Measurements from ENCODE around the gene SUCLG2. TPM values are rescaled to one million over a fixed set of nuclear protein-coding genes. Genes with fewer than 3 reads are reported as not detected.

SUCLG2 gene
- total RNA-seq, 2 experiments from 2014 or later = 28.3 to 44.7 TPM

GRCh38 chr3:67699882-67700281 is 45.5 kb upstream of the SUCLG2 start:
- intact Hi-C loops (cut with micrococcal nuclease; ENCODE audit: unreplicated experiment) = no loop called here
- BruUV-seq (replicated peaks) = no TSS peak
- no peaks in the 10 kb centered on the region for H3K9me2 ChIP-seq (ENCODE audit: insufficient read depth, low read length)
- POLR2A ChIA-PET = no interaction called here
- H2AFZ ChIP-seq (ENCODE audit: low read length) = no peak overlapping the region
- H3K79me2 ChIP-seq (ENCODE audit: insufficient read depth, low read depth, low read length) = no peaks in the 10 kb centered on the region
- no peaks in the 10 kb centered on the region for H4K20me1 ChIP-seq (ENCODE audit: insufficient read depth, low read length)
- no peak overlapping the region for H3K4me2 ChIP-seq (ENCODE audit: low read length)
- peaks cover 11% of the 10 kb centered on the region for H3K4me1 ChIP-seq (ENCODE audit: insufficient read depth, low read length, poor library complexity, severe bottlenecking)
- 0 out of 2 replicates have a peak, but pooled peaks cover under 1% of the 10 kb centered on the region for H3K9me3 ChIP-seq (ENCODE audit: low read length)
- no peak overlapping the region for H3K4me3 ChIP-seq (ENCODE audit: low read depth, low read length, poor library complexity, severe bottlenecking)
- no peaks in the 10 kb centered on the region for H3K36me3 ChIP-seq (ENCODE audit: insufficient read depth, low read length)
- TF ChIP-seq EZH2phosphoT487 (IDR thresholded peaks at IDR 0.05; ENCODE audit: borderline replicate concordance, low read depth, low read length) (no peak), CTCF (conservative IDR thresholded peaks at IDR 0.05; ENCODE audit: low read length) (no peak)
- no peak for DNase-seq (ENCODE audit: low spot score)
- H3K27ac ChIP-seq (ENCODE audit: low read depth, low read length, poor library complexity, severe bottlenecking) = no peak overlapping the region
- CTCF ChIA-PET (ENCODE audit: unreplicated experiment) = no interaction called here

GRCh38 chr3:67692621-67693020 is 38.2 kb upstream of the SUCLG2 start:
- Histone ChIP-seq H3K9me3 (ENCODE audit: low read length) (0 out of 2 replicates have a peak, but pooled peaks cover 9% of the 10 kb centered on the region), H2AFZ (ENCODE audit: low read length) (no peak overlapping the region), H3K9me2 (ENCODE audit: insufficient read depth, low read length) (no peaks in the 10 kb centered on the region), H3K27ac (ENCODE audit: low read depth, low read length, poor library complexity, severe bottlenecking) (no peak overlapping the region), H4K20me1 (ENCODE audit: insufficient read depth, low read length) (no peaks in the 10 kb centered on the region), H3K4me1 (ENCODE audit: insufficient read depth, low read length, poor library complexity, severe bottlenecking) (no peaks in the 10 kb centered on the region), H3K79me2 (ENCODE audit: insufficient read depth, low read depth, low read length) (no peaks in the 10 kb centered on the region), H3K36me3 (ENCODE audit: insufficient read depth, low read length) (no peaks in the 10 kb centered on the region; the same call in 1 of the 2 replicates), H3K4me2 (ENCODE audit: low read length) (no peak overlapping the region), H3K4me3 (ENCODE audit: low read depth, low read length, poor library complexity, severe bottlenecking) (no peak overlapping the region)
- POLR2A ChIA-PET = no interaction called here
- no peak for DNase-seq (ENCODE audit: low spot score)
- no TSS peak for BruUV-seq (replicated peaks)
- no peak for TF ChIP-seq CTCF (conservative IDR thresholded peaks at IDR 0.05; ENCODE audit: low read length)
- TF ChIP-seq EZH2phosphoT487 (IDR thresholded peaks at IDR 0.05; ENCODE audit: borderline replicate concordance, low read depth, low read length) = no peak
- CTCF ChIA-PET (ENCODE audit: unreplicated experiment) = no interaction called here
- intact Hi-C loops (cut with micrococcal nuclease; ENCODE audit: unreplicated experiment) = no loop called here

GRCh38 chr3:67691926-67692325 is 37.5 kb upstream of the SUCLG2 start:
- no TSS peak for BruUV-seq (replicated peaks)
- no peak for TF ChIP-seq CTCF (conservative IDR thresholded peaks at IDR 0.05; ENCODE audit: low read length)
- no peak for TF ChIP-seq EZH2phosphoT487 (IDR thresholded peaks at IDR 0.05; ENCODE audit: borderline replicate concordance, low read depth, low read length)
- no peak overlapping the region for H3K4me2 ChIP-seq (ENCODE audit: low read length)
- peaks cover 4% of the 10 kb centered on the region for H3K4me1 ChIP-seq (ENCODE audit: insufficient read depth, low read length, poor library complexity, severe bottlenecking)
- POLR2A ChIA-PET = interaction anchor here (0.7 to 1.3 kb wide), 4 partner anchors 9 to 1350 kb away, joined by 3 to 4 read pairs (median 4); no protein-coding TSS in a partner anchor
- CTCF ChIA-PET (ENCODE audit: unreplicated experiment) = no interaction called here
- DNase-seq (ENCODE audit: low spot score) = no peak
- H3K4me3 ChIP-seq (ENCODE audit: low read depth, low read length, poor library complexity, severe bottlenecking) = no peak overlapping the region
- H4K20me1 ChIP-seq (ENCODE audit: insufficient read depth, low read length) = no peaks in the 10 kb centered on the region
- intact Hi-C loops (cut with micrococcal nuclease; ENCODE audit: unreplicated experiment) = no loop called here
- no peaks in the 10 kb centered on the region for H3K79me2 ChIP-seq (ENCODE audit: insufficient read depth, low read depth, low read length)
- no peak overlapping the region for H3K27ac ChIP-seq (ENCODE audit: low read depth, low read length, poor library complexity, severe bottlenecking)
- no peak overlapping the region for H2AFZ ChIP-seq (ENCODE audit: low read length)
- peaks cover 16% of the 10 kb centered on the region; the same call in 1 of the 2 replicates for H3K9me3 ChIP-seq (ENCODE audit: low read length)
- no peaks in the 10 kb centered on the region for H3K9me2 ChIP-seq (ENCODE audit: insufficient read depth, low read length)
- peaks cover 4% of the 10 kb centered on the region; the same call in 1 of the 2 replicates for H3K36me3 ChIP-seq (ENCODE audit: insufficient read depth, low read length)

Measured in OCI-LY7 (cell line).